ENCODE results near the gene FOSL2. TPM values are rescaled to one million over a fixed set of nuclear protein-coding genes. Genes with fewer than 3 reads are reported as not detected.

The FOSL2 gene
- total and polyA plus RNA-seq, 3 donors from 2014 or later, result 14.1 to 39.7 (median 24.3) TPM

GRCh38 chr2:28362991-28363521, 29.6 kb upstream of the FOSL2 start:
- intact Hi-C loops (cut with DNase I; ENCODE audit: low total_unique reads), result no loop called here
- Histone ChIP-seq H3K4me3 (no peak overlapping the region), H3K27me3 (no peaks in the 10 kb centered on the region), H3K4me1 (no peaks in the 10 kb centered on the region), H3K36me3 (ENCODE audit: low read depth, missing control alignments) (no peaks in the 10 kb centered on the region), H3K27ac (no peak overlapping the region), H3K9me3 (no peaks in the 10 kb centered on the region)
- DNase-seq, result no peak
- 91 to 96% methylated on average over 12 to 15 of the region's 15 CpGs for WGBS, 2 donors
- no peak for TF ChIP-seq CTCF (IDR thresholded peaks at IDR 0.05)
- TF ChIP-seq POLR2A (IDR thresholded peaks at IDR 0.05), result no peak

GRCh38 chr2:28363686-28364280, 28.9 kb upstream of the FOSL2 start:
- no peak for TF ChIP-seq CTCF (IDR thresholded peaks at IDR 0.05)
- no peak for TF ChIP-seq POLR2A (IDR thresholded peaks at IDR 0.05)
- Histone ChIP-seq H3K27ac (no peak overlapping the region), H3K36me3 (ENCODE audit: low read depth, missing control alignments) (no peaks in the 10 kb centered on the region), H3K9me3 (no peaks in the 10 kb centered on the region), H3K4me1 (no peaks in the 10 kb centered on the region), H3K4me3 (no peak overlapping the region), H3K27me3 (no peaks in the 10 kb centered on the region)
- no peak for DNase-seq
- 91 to 95% methylated on average over 9 to 11 of the region's 11 CpGs for WGBS, 2 donors
- intact Hi-C loops (cut with DNase I; ENCODE audit: low total_unique reads), result no loop called here

- 83 to 97% methylated on average over 3 of the region's 3 CpGs for WGBS, 2 donors
- H3K27me3 ChIP-seq, result no peaks in the 10 kb centered on the region
- no peak overlapping the region for H3K4me3 ChIP-seq
- intact Hi-C loops (cut with DNase I; ENCODE audit: low total_unique reads), result no loop called here
- no peak overlapping the region for H3K27ac ChIP-seq
- no peak for TF ChIP-seq CTCF (IDR thresholded peaks at IDR 0.05)
- no peak for TF ChIP-seq POLR2A (IDR thresholded peaks at IDR 0.05)
- no peaks in the 10 kb centered on the region for H3K36me3 ChIP-seq (ENCODE audit: low read depth, missing control alignments)
- H3K9me3 ChIP-seq, result no peaks in the 10 kb centered on the region
- H3K4me1 ChIP-seq, result no peaks in the 10 kb centered on the region
- no peak for DNase-seq
Observed at GRCh38 chr2:28364610-28365009, 28.0 kb upstream of the FOSL2 start.

GRCh38 chr2:28365158-28365557, 27.5 kb upstream of the FOSL2 start:
- no peak overlapping the region for H3K27ac ChIP-seq
- H3K9me3 ChIP-seq, result no peaks in the 10 kb centered on the region
- H3K27me3 ChIP-seq, result no peaks in the 10 kb centered on the region
- no peaks in the 10 kb centered on the region for H3K36me3 ChIP-seq (ENCODE audit: low read depth, missing control alignments)
- WGBS, 2 donors, result 67 to 89% methylated on average over 8 of the region's 8 CpGs
- no peak for TF ChIP-seq CTCF (IDR thresholded peaks at IDR 0.05)
- DNase-seq, result no peak
- intact Hi-C loops (cut with DNase I; ENCODE audit: low total_unique reads), result no loop called here
- H3K4me3 ChIP-seq, result no peak overlapping the region
- H3K4me1 ChIP-seq, result no peaks in the 10 kb centered on the region

GRCh38 chr2:28366149-28366495, 26.5 kb upstream of the FOSL2 start:
- no peak for DNase-seq
- Histone ChIP-seq H3K27ac (no peak overlapping the region), H3K27me3 (no peaks in the 10 kb centered on the region), H3K4me3 (no peak overlapping the region), H3K4me1 (no peaks in the 10 kb centered on the region), H3K36me3 (ENCODE audit: low read depth, missing control alignments) (no peaks in the 10 kb centered on the region), H3K9me3 (no peaks in the 10 kb centered on the region)
- intact Hi-C loops (cut with DNase I; ENCODE audit: low total_unique reads), result no loop called here
- WGBS, 2 donors, result 85 to 89% methylated on average over 4 to 10 of the region's 10 CpGs
- TF ChIP-seq POLR2A (IDR thresholded peaks at IDR 0.05) (no peak), CTCF (IDR thresholded peaks at IDR 0.05) (no peak)
